H9 (cell line): ENCODE measurements around the gene ECHS1. TPM values are rescaled to one million over a fixed set of nuclear protein-coding genes. Genes with fewer than 3 reads are reported as not detected.

Experiments
- DNase-seq: peaks from one replicate; pipeline ENCODE4 v3.0.0-alpha.2; 2017
- H2AFZ ChIP-seq: one replicate; pipeline ENCODE4 v1.6.1; 2013; ENCODE audit warnings: mild to moderate bottlenecking, low read length, control low read depth, moderate library complexity
- H2AK5ac ChIP-seq: 2 replicates; pipeline ENCODE4 v1.6.1; 2013; ENCODE audit warnings: low read length, control low read depth, mixed read lengths; ENCODE audit not compliant: insufficient read length
- H2BK120ac ChIP-seq: one replicate; pipeline ENCODE4 v1.6.1; 2013; ENCODE audit warnings: low read depth, mild to moderate bottlenecking, low read length, control low read depth, inconsistent platforms; ENCODE audit not compliant: poor library complexity, severe bottlenecking
- H2BK12ac ChIP-seq: 2 replicates; pipeline ENCODE4 v1.6.1; 2013; ENCODE audit warnings: low read length, control low read depth, mixed read lengths, low read depth; ENCODE audit not compliant: insufficient read length
- H2BK15ac ChIP-seq: 2 replicates; pipeline ENCODE4 v1.6.1; 2013; ENCODE audit warnings: low read depth, low read length, control low read depth
- H2BK20ac ChIP-seq: one replicate; pipeline ENCODE4 v1.6.1; 2013; ENCODE audit warnings: low read depth, mild to moderate bottlenecking, low read length, control low read depth, inconsistent platforms; ENCODE audit not compliant: poor library complexity, severe bottlenecking
- H2BK5ac ChIP-seq: 2 replicates; pipeline ENCODE4 v1.6.1; 2013; ENCODE audit warnings: low read length, control low read depth, mixed read lengths; ENCODE audit not compliant: insufficient read length
- H3K14ac ChIP-seq: 2 replicates; pipeline ENCODE4 v1.6.1; 2013; ENCODE audit warnings: low read length, control low read depth; ENCODE audit not compliant: insufficient read depth
- H3K18ac ChIP-seq: 2 replicates; pipeline ENCODE4 v1.6.1; 2013; ENCODE audit warnings: low read depth, mild to moderate bottlenecking, mixed read lengths, low read length, control low read depth; ENCODE audit not compliant: insufficient read length
- H3K23ac ChIP-seq: 2 replicates; pipeline ENCODE4 v1.6.1; 2013; ENCODE audit warnings: low read length, control low read depth, mixed read lengths, low read depth; ENCODE audit not compliant: insufficient read length
- H3K23me2 ChIP-seq: 2 replicates; pipeline ENCODE4 v1.6.1; 2013; ENCODE audit warnings: low read depth, mild to moderate bottlenecking, mixed read lengths, low read length, control low read depth; ENCODE audit not compliant: insufficient read length, poor library complexity, severe bottlenecking
- H3K27ac ChIP-seq: 2 replicates; pipeline ENCODE4 v1.5.1; 2013; ENCODE audit warnings: low read length, control low read depth, mixed read lengths, low read depth; ENCODE audit not compliant: insufficient read length
- H3K27me3 ChIP-seq: 2 replicates; pipeline ENCODE4 v1.6.1; 2013; ENCODE audit warnings: low read length, control low read depth, inconsistent platforms; ENCODE audit not compliant: insufficient read depth
- H3K4ac ChIP-seq: 2 replicates; pipeline ENCODE4 v1.6.1; 2013; ENCODE audit warnings: low read depth, mild to moderate bottlenecking, control low read depth, inconsistent platforms, low read length, moderate library complexity
- H3K4me1 ChIP-seq: 2 replicates; pipeline ENCODE4 v1.6.1; 2013; ENCODE audit warnings: low read length, control low read depth, inconsistent platforms; ENCODE audit not compliant: insufficient read depth
- H3K4me2 ChIP-seq: 2 replicates; pipeline ENCODE4 v1.6.1; 2013; ENCODE audit warnings: low read length, control low read depth, mixed read lengths; ENCODE audit not compliant: insufficient read length, insufficient read depth
- H3K56ac ChIP-seq: 2 replicates; pipeline ENCODE4 v1.6.1; 2013; ENCODE audit warnings: low read depth, mild to moderate bottlenecking, mixed read lengths, low read length, control low read depth; ENCODE audit not compliant: insufficient read length
- H3K79me1 ChIP-seq: 2 replicates; pipeline ENCODE4 v1.6.1; 2013; ENCODE audit warnings: low read depth, mild to moderate bottlenecking, moderate library complexity, low read length, control low read depth, inconsistent platforms; ENCODE audit not compliant: insufficient read depth, poor library complexity, severe bottlenecking
- H3K79me2 ChIP-seq: 2 replicates; pipeline ENCODE4 v1.6.1; 2013; ENCODE audit warnings: low read length, control low read depth, inconsistent platforms; ENCODE audit not compliant: insufficient read depth
- H3K9ac ChIP-seq: 2 replicates; pipeline ENCODE4 v1.6.1; 2013; ENCODE audit warnings: low read length, control low read depth, mixed read lengths; ENCODE audit not compliant: insufficient read length; ENCODE audit errors: extremely low read depth
- H3K9me3 ChIP-seq: one replicate; pipeline ENCODE4 v1.6.1; 2013; ENCODE audit warnings: low read depth, low read length, inconsistent platforms; ENCODE audit not compliant: control insufficient read depth
- H3T11ph ChIP-seq: one replicate; pipeline ENCODE4 v1.6.1; 2013; ENCODE audit warnings: mild to moderate bottlenecking, low read length, control low read depth, inconsistent platforms
- H4K20me1 ChIP-seq: one replicate; pipeline ENCODE4 v1.6.1; 2013; ENCODE audit not compliant: control insufficient read depth, insufficient read length, insufficient read depth
- H4K5ac ChIP-seq: 2 replicates; pipeline ENCODE4 v1.6.1; 2013; ENCODE audit warnings: low read depth, mild to moderate bottlenecking, mixed read lengths, low read length, control low read depth; ENCODE audit not compliant: insufficient read length
- H4K8ac ChIP-seq: replicated peaks from 2 replicates; pipeline ENCODE4 v1.6.1; 2013; ENCODE audit warnings: low read length, control low read depth, mixed read lengths, low read depth; ENCODE audit not compliant: insufficient read length
- H4K91ac ChIP-seq: 2 replicates; pipeline ENCODE4 v1.6.1; 2013; ENCODE audit warnings: low read depth, mild to moderate bottlenecking, moderate library complexity, mixed read lengths, low read length, control low read depth; ENCODE audit not compliant: insufficient read length
- H3K27ac Mint-ChIP-seq, 3 experiments: 2 replicates in 2 of 3; 3 replicates in 1 of 3; pipeline ENCODE4 v1.8.0; 2020 to 2021; ENCODE audit warnings: mixed read lengths in 3 of 3, mild to moderate bottlenecking in 1 of 3, moderate library complexity in 1 of 3
- H3K27me3 Mint-ChIP-seq: 2 replicates; pipeline ENCODE4 v1.8.0; 2021; ENCODE audit warnings: low read depth, mild to moderate bottlenecking, moderate library complexity, mixed read lengths
- H3K36me3 Mint-ChIP-seq, 3 experiments: 2 replicates in 2 of 3; 3 replicates in 1 of 3; pipeline ENCODE4 v1.8.0; 2020 to 2021; ENCODE audit warnings: low read depth in 3 of 3, mixed read lengths in 3 of 3; ENCODE audit not compliant: insufficient read depth in 1 of 3
- H3K4me1 Mint-ChIP-seq, 2 experiments: 2 replicates each; pipeline ENCODE4 v1.8.0; 2020; ENCODE audit warnings: mixed read lengths in 2 of 2
- H3K4me3 Mint-ChIP-seq, 2 experiments: 2 replicates in 1 of 2; 3 replicates in 1 of 2; pipeline ENCODE4 v1.8.0; 2020 to 2021; ENCODE audit warnings: mild to moderate bottlenecking in 2 of 2, mixed read lengths in 2 of 2, moderate library complexity in 1 of 2
- H3K9me3 Mint-ChIP-seq, 2 experiments: 2 replicates in 1 of 2; 3 replicates in 1 of 2; pipeline ENCODE4 v1.8.0; 2020; ENCODE audit warnings: mild to moderate bottlenecking in 2 of 2, mixed read lengths in 2 of 2, moderate library complexity in 1 of 2
- CTCF ChIP-seq: fragments of 200-600 bp; sonication (generic); conservative IDR thresholded peaks from 3 replicates; pipeline ENCODE4 v1.8.0; 2021; ENCODE audit warnings: antibody characterized with exemption, mild to moderate bottlenecking
- WGBS: extraction: QIAGEN DNeasy Blood & Tissue Kit; methylation state at CpG from one replicate; pipeline ENCODE4 v1.1.7; 2013; ENCODE audit warnings: missing lambda C conversion rate, low lambda C conversion rate, mixed read lengths; ENCODE audit not compliant: insufficient read length; ENCODE audit errors: extremely low coverage; 5-methylcytosine and 5-hydroxymethylcytosine counted together
- total RNA-seq: library from RNA; stranded (reverse); gene quantifications from 2 replicates; pipeline ENCODE4 v1.2.1, GENCODE V29; 2021

ECHS1 gene
- total RNA-seq, 1 experiment from 2014 or later: 94.1 TPM

GRCh38 chr10:133364645-133365431, 8.3 kb downstream of the ECHS1 start:
- Histone ChIP-seq H3K4me1 (no peaks in the 10 kb centered on the region), H2BK120ac (no peak overlapping the region), H3K18ac (no peak overlapping the region), H4K5ac (no peak overlapping the region), H3K27me3 (no peaks in the 10 kb centered on the region; the same call in 1 of the 2 replicates), H3K56ac (no peak overlapping the region), H2BK12ac (no peak overlapping the region), H3K23me2 (no peaks in the 10 kb centered on the region), H3K9me3 (no peaks in the 10 kb centered on the region), H3K79me1 (no peaks in the 10 kb centered on the region), H2BK5ac (no peak overlapping the region), H3K79me2 (no peaks in the 10 kb centered on the region), H3K4ac (no peak overlapping the region), H3K27ac (no peak overlapping the region), H2AK5ac (no peak overlapping the region), H3K4me2 (no peak overlapping the region), H4K8ac (no peak overlapping the region), H3K14ac (no peak overlapping the region), H2AFZ (no peak overlapping the region), H2BK15ac (no peak overlapping the region), H3K23ac (no peak overlapping the region), H4K91ac (no peak overlapping the region), H3K9ac (no peak overlapping the region), H4K20me1 (no peaks in the 10 kb centered on the region), H2BK20ac (no peak overlapping the region), H3T11ph (no peak overlapping the region)
- no peak for TF ChIP-seq CTCF
- peaks cover 12% of the 10 kb centered on the region for H3K27me3 Mint-ChIP-seq
- H3K9me3 Mint-ChIP-seq: no peaks in the 10 kb centered on the region
- WGBS: no CpG with 5 or more reads among the region's 29 CpGs
- DNase-seq: no peak
- no peak overlapping the region for H3K27ac Mint-ChIP-seq
- peaks cover 35 to 67% (median 65%) of the 10 kb centered on the region in 3 experiments; a peak in 6 of 7 replicates for H3K36me3 Mint-ChIP-seq
- H3K4me1 Mint-ChIP-seq: peaks cover 0 to 2% of the 10 kb centered on the region in 2 experiments; a peak in 1 of 4 replicates
- H3K4me3 Mint-ChIP-seq: no peak overlapping the region
